ENCODE data around the gene GARS1.

Gene GARS1

DNA sequence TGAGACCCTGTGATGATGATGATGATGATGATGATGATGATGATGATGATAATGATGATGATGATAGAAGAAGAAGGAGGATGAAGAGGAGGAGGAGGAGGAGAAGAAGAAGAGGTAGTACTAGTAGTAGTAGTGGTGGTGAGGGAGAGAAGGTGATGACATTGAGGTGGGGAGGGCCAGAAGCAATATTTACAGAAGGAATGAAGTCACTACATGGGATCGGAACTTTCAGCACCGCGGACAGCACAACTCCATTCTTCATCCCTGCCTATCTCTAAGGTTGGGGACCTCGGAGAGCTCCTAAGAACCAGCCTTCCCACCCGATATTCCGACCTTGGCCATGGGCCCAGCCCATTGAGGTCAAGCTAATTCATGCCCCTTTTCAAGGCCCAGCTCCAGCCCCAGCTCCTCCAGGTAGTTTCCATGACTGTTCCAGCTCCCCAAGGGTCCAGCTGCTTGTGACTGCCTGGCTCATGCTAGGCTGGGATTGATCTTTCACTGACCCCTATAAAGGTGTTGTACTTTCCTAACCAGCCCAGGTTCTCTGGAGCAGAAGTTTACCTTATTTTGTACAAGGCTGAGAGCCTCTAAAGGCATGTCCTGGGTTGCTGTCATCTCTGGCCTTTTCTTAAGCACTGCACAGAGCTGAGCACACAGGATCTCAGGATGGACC, 77.3 kb downstream of the GARS1 start:
- intact Hi-C loops (cut with DNase I; ENCODE audit: low total_unique reads), result no loop called here
- no peak for DNase-seq
- Histone ChIP-seq H3K4me3 (no peak overlapping the region), H3K36me3 (no peaks in the 10 kb centered on the region), H3K9me3 (no peaks in the 10 kb centered on the region), H3K27me3 (peaks cover 0 to 28% of the 10 kb centered on the region in 2 donors), H3K27ac (no peak overlapping the region), H3K4me1 (no peaks in the 10 kb centered on the region)
- TF ChIP-seq CTCF (IDR thresholded peaks at IDR 0.05), result no peak

DNA sequence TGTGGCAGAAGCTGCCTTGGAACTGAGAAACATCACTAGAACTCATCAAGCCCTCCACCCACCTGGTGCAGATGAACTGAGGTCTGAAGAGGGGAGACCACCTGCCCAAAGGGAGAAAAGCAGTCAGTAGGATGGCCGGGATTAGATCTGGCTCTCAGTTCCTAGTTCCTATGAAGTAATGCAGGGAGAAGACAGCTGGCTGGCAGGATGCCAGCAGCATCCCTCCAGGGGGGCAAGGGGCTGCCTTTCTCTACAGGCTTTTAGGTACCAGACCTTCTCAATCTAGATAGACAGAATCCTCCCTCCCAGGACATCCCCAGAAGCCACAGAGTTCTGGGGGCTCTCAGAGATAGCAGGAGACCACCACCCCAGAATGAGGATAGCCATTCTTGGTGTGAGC, 79.7 kb downstream of the GARS1 start:
- H3K27ac ChIP-seq, result no peak overlapping the region
- H3K27me3 ChIP-seq, result peaks cover 0 to 46% of the 10 kb centered on the region in 2 donors
- H3K4me1 ChIP-seq, result no peaks in the 10 kb centered on the region
- H3K4me3 ChIP-seq, result no peak overlapping the region
- no peaks in the 10 kb centered on the region for H3K9me3 ChIP-seq
- no peak for DNase-seq
- H3K36me3 ChIP-seq, result no peaks in the 10 kb centered on the region
- no peak for TF ChIP-seq CTCF (IDR thresholded peaks at IDR 0.05)
- intact Hi-C loops (cut with DNase I; ENCODE audit: low total_unique reads), result no loop called here

DNA sequence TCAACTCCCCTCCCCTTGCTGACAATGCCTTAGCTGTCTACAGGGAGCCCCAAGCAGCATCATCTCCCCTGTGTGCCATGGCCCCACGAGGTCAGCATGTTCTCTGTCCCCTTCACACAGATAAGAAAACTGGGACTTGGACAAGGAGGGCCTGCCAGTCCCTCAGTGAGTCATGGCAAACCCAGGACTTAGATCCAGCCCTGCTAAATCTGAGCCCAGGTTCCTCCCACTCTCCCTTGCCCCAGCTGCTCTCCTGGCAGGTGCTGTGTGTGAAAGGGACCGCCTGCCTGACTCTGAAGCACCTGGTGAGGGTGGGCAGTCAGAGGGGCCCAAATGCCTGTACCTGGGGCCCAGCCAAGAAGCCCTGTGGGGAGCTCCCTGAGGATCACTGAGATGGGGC, 80.2 kb downstream of the GARS1 start:
- no peak for DNase-seq
- Histone ChIP-seq H3K27me3 (peaks cover 0 to 50% of the 10 kb centered on the region in 2 donors), H3K27ac (no peak overlapping the region), H3K4me1 (no peaks in the 10 kb centered on the region), H3K36me3 (no peaks in the 10 kb centered on the region), H3K4me3 (no peak overlapping the region), H3K9me3 (no peaks in the 10 kb centered on the region)
- TF ChIP-seq CTCF (IDR thresholded peaks at IDR 0.05), result no peak
- intact Hi-C loops (cut with DNase I; ENCODE audit: low total_unique reads), result no loop called here

DNA sequence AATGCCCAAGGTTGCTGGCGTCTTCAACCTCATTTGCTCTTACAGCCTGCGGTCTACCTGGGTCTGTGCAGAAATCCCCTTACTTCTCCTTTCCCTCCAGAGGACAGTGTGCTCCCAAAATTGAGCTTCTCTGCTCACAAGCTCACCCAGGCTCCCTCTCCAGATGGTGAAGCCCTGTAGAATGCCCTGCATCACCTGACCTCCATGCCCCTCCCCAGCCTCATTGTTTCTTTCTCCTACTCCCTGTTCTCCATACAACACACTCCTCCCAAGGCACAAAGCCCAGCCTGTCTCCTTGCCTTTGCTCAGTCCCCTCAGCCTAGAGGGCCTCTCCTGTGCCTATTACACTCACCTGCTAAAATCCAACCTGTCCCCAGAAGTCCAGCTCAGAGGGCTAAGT, 84.1 kb downstream of the GARS1 start:
- peaks cover 0 to 80% of the 10 kb centered on the region in 2 donors for H3K27me3 ChIP-seq
- H3K27ac ChIP-seq, result no peak overlapping the region
- no peak overlapping the region for H3K4me3 ChIP-seq
- peaks cover 0 to 17% (median 15%) of the 10 kb centered on the region in 4 donors for H3K4me1 ChIP-seq
- no peaks in the 10 kb centered on the region for H3K36me3 ChIP-seq
- no peak for DNase-seq
- no peaks in the 10 kb centered on the region for H3K9me3 ChIP-seq
- intact Hi-C loops (cut with DNase I; ENCODE audit: low total_unique reads), result no loop called here
- TF ChIP-seq CTCF (IDR thresholded peaks at IDR 0.05), result no peak

GRCh38 chr7:30679664-30680063, 85.0 kb downstream of the GARS1 start:
- Histone ChIP-seq H3K4me1 (peaks cover 0 to 17% (median 15%) of the 10 kb centered on the region in 4 donors), H3K36me3 (no peaks in the 10 kb centered on the region), H3K4me3 (no peak overlapping the region), H3K9me3 (no peaks in the 10 kb centered on the region), H3K27ac (no peak overlapping the region), H3K27me3 (peaks cover 0 to 79% of the 10 kb centered on the region in 2 donors)
- DNase-seq, result no peak
- intact Hi-C loops (cut with DNase I; ENCODE audit: low total_unique reads), result no loop called here
- no peak for TF ChIP-seq CTCF (IDR thresholded peaks at IDR 0.05)

All from tibial artery (tissue), 4 donors.